Pons (tissue), 1 donor: ENCODE measurements around the gene SIAH2.

ENCODE experiments used
- DNase-seq: peaks from one replicate; pipeline ENCODE4 v3.0.0-alpha.2; 2016; ENCODE audit warnings: low spot score

SIAH2 gene

GRCh38 chr3:150747886-150748683 is 14.9 kb downstream of the SIAH2 start:
- DNase-seq: no peak

DNA sequence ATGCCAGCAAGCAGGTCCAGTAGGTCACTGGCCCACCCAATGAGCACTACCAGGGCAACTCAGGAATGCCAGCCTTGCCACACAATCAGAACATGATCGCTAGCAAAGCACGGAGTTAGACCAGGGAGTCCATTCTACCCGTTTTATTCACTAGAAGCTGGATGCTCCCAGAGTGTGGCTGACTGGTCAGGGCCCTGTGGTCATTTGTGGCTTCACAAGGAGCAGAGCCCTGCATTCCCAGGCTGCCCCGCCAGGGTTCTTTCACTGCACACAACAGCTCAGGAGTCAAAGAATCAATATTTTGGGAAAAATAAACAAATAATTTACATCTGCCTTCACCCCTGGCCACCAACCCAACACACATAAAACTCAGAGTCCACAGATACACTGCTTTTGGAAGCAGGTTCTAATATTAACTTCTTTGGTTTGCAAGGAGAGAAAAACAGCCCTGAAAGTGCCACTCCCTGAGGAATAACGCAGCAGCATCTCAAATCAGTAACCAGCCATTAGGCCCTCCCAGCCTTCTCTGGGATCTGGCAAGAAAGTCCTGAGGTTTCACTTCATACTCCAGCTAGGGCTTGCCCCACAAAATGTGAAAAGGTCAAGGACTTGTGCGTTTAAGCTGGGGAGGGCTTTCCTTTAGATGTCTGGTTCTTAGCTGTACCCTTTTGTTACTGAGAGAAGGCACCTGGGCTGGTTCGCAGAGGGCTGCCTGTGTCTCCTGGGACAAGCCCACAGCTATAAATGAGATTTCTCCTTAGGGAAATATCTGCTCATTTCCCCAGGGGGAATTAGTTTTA is 16.0 kb downstream of the SIAH2 start:
- DNase-seq: no peak

GRCh38 chr3:150745832-150746231 is 17.1 kb downstream of the SIAH2 start:
- DNase-seq: no peak

DNA sequence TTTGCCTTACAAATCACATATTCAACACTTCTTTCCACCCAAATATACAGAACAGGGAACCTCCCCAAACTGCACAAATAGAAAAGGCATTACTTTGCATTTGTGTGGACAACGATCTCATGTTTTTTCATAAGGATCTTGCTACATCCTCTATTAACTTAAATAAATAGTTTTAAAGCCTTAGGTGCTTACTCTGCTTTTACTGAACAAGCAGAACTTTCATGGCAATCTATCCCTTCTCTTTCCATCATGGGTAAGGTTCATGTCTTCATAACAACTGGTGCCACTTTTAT is 18.1 kb downstream of the SIAH2 start:
- no peak for DNase-seq

GRCh38 chr3:150744041-150744918 is 18.7 kb downstream of the SIAH2 start:
- no peak for DNase-seq

- DNase-seq: no peak
These were observed 19.5 kb downstream of the SIAH2 start for GRCh38 chr3:150743508-150743907.

GRCh38 chr3:150742679-150743078 is 20.3 kb downstream of the SIAH2 start:
- no peak for DNase-seq

DNA sequence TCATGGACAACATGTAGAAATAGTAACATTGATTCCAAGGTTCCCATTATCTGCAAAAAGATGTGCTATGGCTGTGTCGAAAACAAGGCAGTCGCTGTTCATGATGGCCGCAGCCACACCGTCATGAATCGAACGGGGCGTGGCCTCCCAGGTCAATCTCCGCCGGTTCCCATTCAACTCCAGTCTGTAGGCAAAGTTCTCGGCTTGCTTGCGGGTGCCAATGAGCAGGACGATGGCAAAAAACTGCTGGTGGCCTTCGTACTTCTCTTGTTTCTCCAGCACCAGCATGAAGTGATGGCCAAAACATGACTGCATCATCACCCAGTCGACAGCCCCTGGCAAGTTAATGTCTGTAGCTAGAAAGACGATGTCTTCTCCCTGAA is 20.8 kb downstream of the SIAH2 start:
- no peak for DNase-seq

GRCh38 chr3:150741497-150742140 is 21.4 kb downstream of the SIAH2 start:
- no peak for DNase-seq

- DNase-seq: no peak
These were observed 22.1 kb downstream of the SIAH2 start for GRCh38 chr3:150740733-150741496.

DNA sequence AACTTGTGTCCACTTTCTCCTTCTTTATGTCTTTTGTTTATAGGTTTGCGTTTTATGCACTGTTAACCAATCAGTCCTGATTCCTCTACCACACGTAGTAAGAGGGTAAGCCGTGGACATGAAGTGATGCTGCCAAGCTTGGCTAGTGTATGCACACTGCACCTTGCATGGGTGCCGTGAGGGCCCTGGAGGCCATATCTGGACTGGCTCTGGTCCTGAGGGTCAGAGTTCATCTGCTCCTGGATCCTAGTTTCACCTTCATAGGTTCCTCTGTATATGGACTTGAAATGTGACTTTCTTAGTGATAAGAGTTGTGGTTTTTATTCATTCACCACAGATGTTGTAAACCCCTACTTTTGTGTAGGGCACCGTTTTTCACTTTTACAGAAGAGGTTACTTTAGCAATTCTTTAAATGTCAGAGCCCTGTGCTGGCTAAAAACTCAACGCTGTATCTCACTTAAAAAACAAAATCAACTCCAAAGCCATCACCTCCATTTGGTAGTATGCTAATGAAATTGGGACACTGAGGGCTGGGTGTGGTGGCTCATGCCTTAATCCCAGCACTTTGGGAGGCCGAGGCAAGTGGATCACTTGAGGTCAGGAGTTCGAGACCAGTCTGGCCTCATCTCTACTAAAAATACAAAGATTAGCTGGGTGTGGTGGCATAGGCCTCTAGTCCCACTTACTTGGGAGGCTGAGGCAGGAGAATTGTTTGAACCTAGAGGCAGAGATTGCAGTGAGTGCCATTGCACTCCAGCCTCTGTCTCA is 22.9 kb downstream of the SIAH2 start:
- no peak for DNase-seq

DNA sequence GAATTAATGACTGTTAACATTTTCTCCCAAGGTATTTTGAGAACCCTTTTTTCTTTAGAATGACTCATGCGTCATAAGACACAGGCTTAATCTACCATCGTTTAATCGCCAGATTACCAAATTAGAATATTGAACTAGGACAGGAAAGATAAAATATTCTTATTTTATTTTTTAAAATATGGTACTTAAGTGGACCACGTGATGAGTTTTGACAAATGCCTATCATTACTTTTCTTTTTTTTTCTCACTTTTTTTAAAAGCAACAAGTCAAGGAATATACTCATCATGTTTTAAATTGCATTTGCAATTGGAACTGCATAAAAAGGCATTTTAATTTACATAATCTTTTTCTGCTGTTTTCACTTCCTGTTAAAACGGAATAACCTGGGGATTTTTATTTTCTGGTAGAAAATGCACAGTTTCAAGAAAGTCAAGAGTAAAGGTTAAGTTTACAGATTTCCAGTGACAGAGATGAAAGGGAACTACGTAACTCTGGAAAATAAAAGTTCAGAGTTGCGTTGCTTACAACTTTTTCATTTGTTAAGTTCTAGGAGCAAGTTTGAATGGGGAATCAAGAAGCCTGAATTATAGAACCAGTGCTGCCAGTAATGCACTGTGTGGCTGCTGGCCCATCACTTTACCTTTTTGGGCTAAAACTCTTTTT is 23.6 kb downstream of the SIAH2 start:
- no peak for DNase-seq

DNA sequence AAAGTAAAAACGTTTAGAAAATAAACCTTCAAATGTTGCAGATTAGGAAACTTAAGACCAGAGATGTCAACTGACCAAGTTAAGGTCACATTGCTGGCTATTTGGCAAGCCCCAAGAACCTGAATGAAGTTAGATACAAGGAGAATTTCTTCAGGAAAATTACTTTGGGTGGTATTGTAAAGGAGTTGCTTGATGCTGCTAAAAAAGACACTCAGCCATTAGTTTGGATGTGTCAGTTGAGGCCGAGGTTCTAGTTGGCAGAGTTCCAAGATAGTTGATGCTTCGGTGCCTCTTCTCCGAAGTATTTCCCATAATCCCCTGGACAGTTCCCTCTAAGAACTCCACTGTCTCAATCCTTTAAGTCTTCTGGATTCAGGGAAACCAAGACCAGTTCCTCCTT is 24.3 kb downstream of the SIAH2 start:
- no peak for DNase-seq

GRCh38 chr3:150737874-150738679 is 24.9 kb downstream of the SIAH2 start:
- DNase-seq: no peak

DNA sequence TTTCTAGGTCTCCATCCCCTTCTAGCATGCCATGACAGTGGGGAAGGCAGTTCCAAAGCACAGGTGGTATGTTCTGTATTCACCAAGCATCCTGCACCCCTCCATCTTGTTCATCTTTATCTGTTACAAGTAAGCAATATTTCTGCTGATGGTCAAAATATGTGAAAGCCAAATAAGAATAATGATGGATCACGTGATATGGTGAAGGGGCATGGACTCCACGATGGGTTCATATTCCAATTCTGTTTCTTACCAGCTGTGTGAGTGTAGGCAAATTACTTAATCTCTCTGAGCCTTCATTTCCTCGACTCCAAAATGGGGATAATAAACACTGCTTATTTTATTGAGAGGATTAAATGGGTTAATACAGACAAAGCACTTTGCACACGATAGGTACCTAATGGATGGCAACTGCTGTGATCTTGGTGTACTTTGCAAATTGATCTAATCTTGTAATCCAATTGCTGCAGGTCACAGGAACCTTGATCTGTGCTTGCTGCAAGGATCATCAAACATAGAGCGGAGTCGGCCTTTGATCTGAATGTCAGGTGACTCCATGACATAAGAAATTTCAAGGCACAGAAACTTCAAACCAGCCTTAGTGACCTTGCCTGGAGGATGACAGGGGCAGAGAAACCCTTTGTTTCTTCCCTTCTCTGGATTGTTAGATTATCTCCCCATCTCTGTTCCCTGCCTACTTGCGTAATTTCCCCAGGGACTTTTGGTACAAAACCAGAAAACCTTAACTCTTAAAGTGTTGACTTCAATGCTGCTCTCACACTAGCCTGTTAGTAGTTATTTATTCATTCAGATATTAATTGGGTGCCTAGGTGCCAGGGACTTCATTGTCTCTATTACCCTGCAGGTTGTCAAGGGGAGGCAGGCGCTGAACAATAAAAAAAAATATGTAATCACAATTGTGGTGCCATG is 25.8 kb downstream of the SIAH2 start:
- DNase-seq: no peak

DNA sequence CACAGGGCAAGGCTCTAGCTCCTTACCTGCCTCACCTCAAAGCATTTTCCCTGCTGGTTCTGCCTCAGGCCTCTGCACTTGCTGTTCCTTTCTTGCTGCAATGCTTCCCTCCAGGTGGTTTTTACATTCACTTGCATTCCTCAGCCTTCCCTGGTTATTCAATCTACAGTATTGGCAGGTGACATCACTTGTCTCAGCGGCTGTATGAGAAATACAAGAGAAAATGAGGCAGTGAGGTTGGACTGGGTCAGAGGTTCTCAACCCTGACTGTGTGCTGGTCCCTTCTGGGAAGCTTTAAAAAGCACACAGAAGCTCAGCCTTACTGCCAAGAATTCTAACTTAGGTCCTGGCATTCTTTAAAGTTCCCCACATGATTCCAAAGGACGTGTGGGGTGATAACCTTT is 26.7 kb downstream of the SIAH2 start:
- DNase-seq: no peak

DNA sequence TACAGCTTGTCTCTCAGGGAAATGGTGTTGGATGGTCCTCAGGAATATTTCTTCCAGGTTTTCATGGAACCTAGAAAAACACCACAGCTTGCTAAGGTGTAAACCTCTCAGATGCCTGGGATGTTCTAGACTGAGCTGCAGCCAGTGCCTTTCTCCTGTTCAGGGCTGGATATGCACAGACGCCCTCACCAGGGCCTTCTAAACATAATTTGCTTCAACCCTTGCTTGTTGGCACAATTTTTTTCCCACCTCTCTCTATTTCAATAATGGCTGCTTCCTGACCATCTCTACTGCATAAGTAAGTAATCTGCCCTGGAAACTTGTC is 28.2 kb downstream of the SIAH2 start:
- DNase-seq: no peak
